ENCODE measurements around the gene TBC1D20.

DNA sequence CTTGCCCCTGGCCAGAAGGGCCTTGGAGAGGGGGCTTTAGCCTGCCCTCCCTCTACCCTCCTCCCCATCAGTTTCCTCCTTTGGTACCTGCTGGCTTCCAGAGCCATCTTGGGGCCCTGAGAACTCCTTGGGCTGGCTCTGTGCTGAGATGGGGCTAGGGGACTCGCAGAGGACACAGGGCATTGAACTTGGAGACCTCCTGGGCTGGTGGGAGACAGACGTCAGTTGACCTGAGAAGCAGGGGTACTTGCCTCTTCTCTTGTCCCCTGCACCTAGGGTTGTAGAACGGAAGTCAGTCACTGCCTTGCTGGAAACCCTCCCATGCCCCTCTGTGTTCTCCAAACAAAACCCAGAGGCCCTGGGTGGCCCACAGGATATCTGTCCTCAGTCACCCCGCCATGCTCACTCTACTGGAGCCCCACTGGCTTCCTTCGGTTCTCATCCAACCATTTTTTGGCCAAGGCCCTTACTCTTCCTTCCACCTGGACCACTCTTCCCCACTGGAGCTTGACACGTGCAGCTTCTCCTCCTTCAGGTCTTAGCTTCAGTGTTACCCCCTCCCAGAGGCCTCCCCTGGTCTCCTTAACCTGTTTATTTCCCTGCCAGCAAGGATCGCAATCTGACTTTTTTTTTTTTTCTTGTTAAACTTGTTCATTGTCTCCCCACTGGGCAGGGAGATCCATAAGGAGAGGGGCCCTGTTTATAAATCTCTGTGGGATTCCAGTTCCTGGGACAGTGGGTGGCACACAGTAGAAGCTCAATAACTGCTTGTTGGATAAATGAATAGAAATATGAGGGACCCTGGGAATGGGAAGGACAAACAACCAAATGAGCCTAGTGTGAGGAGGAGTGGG, 53.3 kb downstream of the TBC1D20 start:
- TF ChIP-seq, protein P1, sequence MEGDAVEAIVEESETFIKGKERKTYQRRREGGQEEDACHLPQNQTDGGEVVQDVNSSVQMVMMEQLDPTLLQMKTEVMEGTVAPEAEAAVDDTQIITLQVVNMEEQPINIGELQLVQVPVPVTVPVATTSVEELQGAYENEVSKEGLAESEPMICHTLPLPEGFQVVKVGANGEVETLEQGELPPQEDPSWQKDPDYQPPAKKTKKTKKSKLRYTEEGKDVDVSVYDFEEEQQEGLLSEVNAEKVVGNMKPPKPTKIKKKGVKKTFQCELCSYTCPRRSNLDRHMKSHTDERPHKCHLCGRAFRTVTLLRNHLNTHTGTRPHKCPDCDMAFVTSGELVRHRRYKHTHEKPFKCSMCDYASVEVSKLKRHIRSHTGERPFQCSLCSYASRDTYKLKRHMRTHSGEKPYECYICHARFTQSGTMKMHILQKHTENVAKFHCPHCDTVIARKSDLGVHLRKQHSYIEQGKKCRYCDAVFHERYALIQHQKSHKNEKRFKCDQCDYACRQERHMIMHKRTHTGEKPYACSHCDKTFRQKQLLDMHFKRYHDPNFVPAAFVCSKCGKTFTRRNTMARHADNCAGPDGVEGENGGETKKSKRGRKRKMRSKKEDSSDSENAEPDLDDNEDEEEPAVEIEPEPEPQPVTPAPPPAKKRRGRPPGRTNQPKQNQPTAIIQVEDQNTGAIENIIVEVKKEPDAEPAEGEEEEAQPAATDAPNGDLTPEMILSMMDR (IDR thresholded peaks at IDR 0.05), result no peak
- TF ChIP-seq POLR2A (IDR thresholded peaks at IDR 0.05), result no peak

All from Peyer's patch (tissue), 4 donors.